Caco-2 (cell line): Measurements from ENCODE around the gene MAP1LC3B2. TPM values are rescaled to one million over a fixed set of nuclear protein-coding genes. Genes with fewer than 3 reads are reported as not detected.

Source experiments
- BruUV-seq: library from RNA; stranded (reverse); fragments of 400-500 nt; replicated peaks from 2 replicates; lab custom pipeline; 2021; lab: Mats Ljungman, UMichigan
- CTCF ChIA-PET: fragments of 300-600 bp; sonication (Branson Sonifier 250); formaldehyde crosslinking; loops from one replicate; lab custom pipeline; 2022; ENCODE audit warnings: antibody characterized with exemption; lab: Charles Lee
- POLR2A ChIA-PET: fragments of 300-600 bp; sonication (Branson Sonifier 250); formaldehyde crosslinking; loops from one replicate; lab custom pipeline; 2022; ENCODE audit warnings: antibody characterized with exemption; lab: Charles Lee
- DNase-seq, 2 experiments: peaks; one replicate each; pipeline versions ENCODE4 v3.0.0 to v3.0.0-alpha.2; 2020 to 2022
- H3K27me3 ChIP-seq: replicated peaks from 2 replicates; pipeline ENCODE4 v1.6.0; 2011; ENCODE audit warnings: low read length; ENCODE audit not compliant: control insufficient read depth, insufficient read depth
- H3K36me3 ChIP-seq: 2 replicates; pipeline ENCODE4 v1.5.1; 2011; ENCODE audit warnings: low read length; ENCODE audit not compliant: control insufficient read depth, insufficient read depth
- H3K4me1 ChIP-seq: fragments of 250-450 bp; sonication (Bioruptor Pico); 2 replicates; pipeline ENCODE4 v1.5.1; 2020; ENCODE audit warnings: mild to moderate bottlenecking
- H3K4me3 ChIP-seq: 2 replicates; pipeline ENCODE4 v1.5.1; 2011; ENCODE audit warnings: low read depth, mild to moderate bottlenecking, control low read depth, low read length
- H3K9me3 ChIP-seq: fragments of 250-450 bp; sonication (Bioruptor Pico); 2 replicates; pipeline ENCODE4 v1.5.1; 2020; ENCODE audit warnings: mild to moderate bottlenecking, moderate library complexity
- H3K27ac Mint-ChIP-seq: one replicate; pipeline ENCODE4 v1.8.0; 2022; ENCODE audit warnings: mixed read lengths; ENCODE audit not compliant: unreplicated experiment
- H3K27me3 Mint-ChIP-seq: one replicate; pipeline ENCODE4 v1.8.0; 2022; ENCODE audit warnings: mixed read lengths; ENCODE audit not compliant: insufficient read depth, unreplicated experiment
- H3K36me3 Mint-ChIP-seq: one replicate; pipeline ENCODE4 v1.8.0; 2022; ENCODE audit warnings: mild to moderate bottlenecking, mixed read lengths; ENCODE audit not compliant: insufficient read depth, unreplicated experiment
- H3K4me1 Mint-ChIP-seq: one replicate; pipeline ENCODE4 v1.8.0; 2022; ENCODE audit warnings: low read depth, mixed read lengths; ENCODE audit not compliant: unreplicated experiment
- H3K4me3 Mint-ChIP-seq: one replicate; pipeline ENCODE4 v1.8.0; 2022; ENCODE audit warnings: mild to moderate bottlenecking, moderate library complexity, mixed read lengths; ENCODE audit not compliant: unreplicated experiment
- H3K9me3 Mint-ChIP-seq: one replicate; pipeline ENCODE4 v1.8.0; 2022; ENCODE audit warnings: mixed read lengths; ENCODE audit not compliant: unreplicated experiment
- CTCF ChIP-seq, 2 experiments: fragments of 200-600 bp in 1 of 2; IDR thresholded peaks; 1 replicate in 1 of 2; 2 replicates in 1 of 2; pipeline versions ENCODE4 v1.5.1 to v1.8.0; 2011 to 2022; ENCODE audit warnings: antibody characterized with exemption in 1 of 2, control low read depth in 1 of 2, inconsistent platforms in 1 of 2, low read depth in 1 of 2, low read length in 1 of 2, mild to moderate bottlenecking in 1 of 2, moderate library complexity in 1 of 2; ENCODE audit not compliant: insufficient read depth in 1 of 2, severe bottlenecking in 1 of 2, unreplicated experiment in 1 of 2
- intact Hi-C: fragments of 100-400 bp; cut with micrococcal nuclease; formaldehyde crosslinking; loops from one replicate; pipeline ENCODE4 v1.10.0; 2022; ENCODE audit not compliant: unreplicated experiment
- total RNA-seq: library from RNA; stranded (reverse); gene quantifications from 2 replicates; pipeline ENCODE4 v1.2.3, GENCODE V29; 2022

The MAP1LC3B2 gene
- total RNA-seq, 1 experiment from 2014 or later = not detected

DNA sequence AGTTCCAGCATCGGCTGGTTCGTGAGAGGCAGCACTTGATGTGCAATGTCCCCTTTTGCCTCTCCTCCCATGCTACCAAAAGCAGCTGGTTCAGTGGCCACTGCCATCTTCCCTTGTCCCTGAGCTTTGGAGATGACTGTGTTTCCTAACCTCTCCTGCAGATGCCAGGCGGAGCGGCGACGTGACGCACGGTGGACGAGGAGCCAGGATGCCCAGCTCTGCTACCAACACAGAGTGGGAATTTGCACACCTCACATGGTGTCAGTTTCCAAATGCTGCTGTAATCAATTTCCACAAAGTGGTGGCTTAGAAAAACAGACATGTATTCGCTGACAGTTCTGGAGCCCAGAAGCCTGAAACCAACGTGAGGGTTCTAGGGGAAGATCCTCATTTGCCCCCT, 42.5 kb upstream of the MAP1LC3B2 start:
- H3K36me3 Mint-ChIP-seq = no peaks in the 10 kb centered on the region
- H3K27me3 Mint-ChIP-seq = no peaks in the 10 kb centered on the region
- CTCF ChIA-PET = interaction anchor here (1.1 kb wide), 1 partner anchor 148 kb away, joined by 3 read pairs; no protein-coding TSS in a partner anchor

GRCh38 chr12:116517431-116518045, 41.6 kb upstream of the MAP1LC3B2 start:
- no TSS peak for BruUV-seq
- H3K36me3 Mint-ChIP-seq = no peaks in the 10 kb centered on the region
- H3K9me3 ChIP-seq = 0 out of 2 replicates have a peak, but pooled peaks cover 4% of the 10 kb centered on the region
- no peaks in the 10 kb centered on the region; the same call in 1 of the 2 replicates for H3K4me1 ChIP-seq
- intact Hi-C loops = no loop called here
- CTCF ChIA-PET = no interaction called here
- POLR2A ChIA-PET = no interaction called here
- no peak for DNase-seq
- H3K36me3 ChIP-seq = no peaks in the 10 kb centered on the region
- no peaks in the 10 kb centered on the region for H3K9me3 Mint-ChIP-seq
- TF ChIP-seq CTCF (IDR thresholded peaks at IDR 0.05; ENCODE audit: insufficient read depth in 1 of 2, low read depth in 1 of 2, low read length in 1 of 2, severe bottlenecking in 1 of 2, unreplicated experiment in 1 of 2) = no peak
- peaks cover 7% of the 10 kb centered on the region for H3K4me1 Mint-ChIP-seq
- no peak overlapping the region for H3K4me3 ChIP-seq
- H3K4me3 Mint-ChIP-seq = no peak overlapping the region
- H3K27me3 Mint-ChIP-seq = no peaks in the 10 kb centered on the region
- no peaks in the 10 kb centered on the region for H3K27me3 ChIP-seq
- no peak overlapping the region for H3K27ac Mint-ChIP-seq

More for the DNA sequence above, 42.5 kb upstream of the MAP1LC3B2 start:
- Histone ChIP-seq H3K4me1 (no peaks in the 10 kb centered on the region; the same call in 1 of the 2 replicates), H3K9me3 (0 out of 2 replicates have a peak, but pooled peaks cover 4% of the 10 kb centered on the region), H3K27me3 (no peaks in the 10 kb centered on the region), H3K36me3 (no peaks in the 10 kb centered on the region), H3K4me3 (no peak overlapping the region)
- no peak overlapping the region for H3K27ac Mint-ChIP-seq
- POLR2A ChIA-PET = no interaction called here
- TF ChIP-seq CTCF (IDR thresholded peaks at IDR 0.05; ENCODE audit: insufficient read depth in 1 of 2, low read depth in 1 of 2, low read length in 1 of 2, severe bottlenecking in 1 of 2, unreplicated experiment in 1 of 2) = no peak
- no peak overlapping the region for H3K4me3 Mint-ChIP-seq
- no peak for DNase-seq
- peaks cover 7% of the 10 kb centered on the region for H3K4me1 Mint-ChIP-seq
- H3K9me3 Mint-ChIP-seq = no peaks in the 10 kb centered on the region
- intact Hi-C loops = no loop called here
- no TSS peak for BruUV-seq

DNA sequence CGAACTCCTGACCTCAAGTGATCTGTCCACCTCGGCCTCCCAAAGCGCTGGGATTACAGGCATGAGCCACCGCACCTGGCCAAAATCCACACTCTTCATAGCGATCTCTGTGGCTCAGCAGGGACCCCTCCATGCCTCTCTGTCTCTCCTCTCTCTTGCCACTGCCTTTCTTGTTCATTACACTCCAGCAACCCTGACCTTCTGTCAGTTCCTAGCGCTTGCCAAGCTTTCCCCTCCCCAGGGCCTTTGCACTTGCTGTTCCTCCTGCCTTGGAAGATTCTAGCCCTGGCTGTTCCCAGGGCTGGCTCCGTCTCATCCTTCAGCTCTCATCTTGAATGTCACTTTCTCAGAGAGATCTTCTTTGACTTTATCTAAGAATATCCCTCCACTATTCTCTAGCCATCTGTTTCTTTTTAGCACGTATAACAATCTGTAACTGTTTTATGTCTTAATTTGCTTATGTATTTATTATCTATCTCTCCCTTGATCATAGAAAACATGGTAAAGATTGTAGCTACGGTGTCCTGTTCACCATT, 38.9 kb upstream of the MAP1LC3B2 start:
- Histone ChIP-seq H3K9me3 (no peaks in the 10 kb centered on the region), H3K4me3 (no peak overlapping the region), H3K4me1 (peaks cover 8% of the 10 kb centered on the region; the same call in 1 of the 2 replicates), H3K27me3 (no peaks in the 10 kb centered on the region), H3K36me3 (no peaks in the 10 kb centered on the region)
- Mint-ChIP-seq H3K36me3 (no peaks in the 10 kb centered on the region), H3K4me3 (no peak overlapping the region), H3K4me1 (peaks cover 13% of the 10 kb centered on the region), H3K27ac (no peak overlapping the region), H3K9me3 (no peaks in the 10 kb centered on the region), H3K27me3 (no peaks in the 10 kb centered on the region)
- CTCF ChIA-PET = no interaction called here
- intact Hi-C loops = no loop called here
- POLR2A ChIA-PET = no interaction called here
- BruUV-seq = no TSS peak
- no peak for TF ChIP-seq CTCF (IDR thresholded peaks at IDR 0.05; ENCODE audit: insufficient read depth in 1 of 2, low read depth in 1 of 2, low read length in 1 of 2, severe bottlenecking in 1 of 2, unreplicated experiment in 1 of 2)
- DNase-seq = no peak
